ENCODE data around the gene FAM25C. TPM values are rescaled to one million over a fixed set of nuclear protein-coding genes. Genes with fewer than 3 reads are reported as not detected.
"Not testable (repeated sequence)": the region's sequence is repeated elsewhere in the genome, so short reads cannot be mapped to it uniquely, and the experiment has no call there.

FAM25C gene
- total and polyA plus RNA-seq, 7 experiments from 2014 or later = not detected

DNA sequence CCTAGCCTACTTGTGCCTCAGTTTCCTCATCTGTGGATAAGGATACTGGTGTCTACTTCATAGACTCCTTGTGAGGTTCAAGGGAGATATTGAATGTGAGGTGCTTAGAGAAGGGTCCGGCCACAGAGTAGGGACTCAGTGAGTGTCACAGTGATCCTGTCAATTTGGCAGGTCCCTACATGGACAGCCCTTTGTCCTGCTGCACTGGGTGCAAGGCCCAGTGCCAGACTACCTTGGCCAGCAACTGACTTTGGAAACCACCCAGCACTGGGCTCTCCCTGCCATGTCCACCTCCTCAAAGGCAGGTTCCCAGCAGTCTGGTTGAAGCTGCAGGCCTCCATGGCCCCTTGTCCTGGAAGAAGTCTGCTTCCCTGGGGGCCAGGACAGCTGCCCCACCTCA, 9.5 kb downstream of the FAM25C start:
- H3K27me3 Mint-ChIP-seq; H3K27ac ChIP-seq (ENCODE audit: low read depth, low read length); H3K4me3 Mint-ChIP-seq; H3K9me3 Mint-ChIP-seq; H3K4me1 ChIP-seq (ENCODE audit: control insufficient read depth in 2 of 2, insufficient read depth in 2 of 2, low read length in 2 of 2); intact Hi-C loops (cut with micrococcal nuclease); H3K36me3 ChIP-seq (ENCODE audit: control insufficient read depth in 2 of 3, insufficient read depth in 3 of 3, low read length in 3 of 3); CTCF ChIA-PET; DNase-seq; H3K36me3 Mint-ChIP-seq; POLR2A ChIA-PET; H3K4me1 Mint-ChIP-seq; H3K9me3 ChIP-seq (ENCODE audit: control insufficient read depth in 2 of 3, low read length in 3 of 3); ATAC-seq; H3K27ac Mint-ChIP-seq; H3K4me3 ChIP-seq (ENCODE audit: low read length); H3K27me3 ChIP-seq (ENCODE audit: control insufficient read depth in 2 of 2, insufficient read depth in 2 of 2, low read length in 2 of 2): not testable (repeated sequence)

DNA sequence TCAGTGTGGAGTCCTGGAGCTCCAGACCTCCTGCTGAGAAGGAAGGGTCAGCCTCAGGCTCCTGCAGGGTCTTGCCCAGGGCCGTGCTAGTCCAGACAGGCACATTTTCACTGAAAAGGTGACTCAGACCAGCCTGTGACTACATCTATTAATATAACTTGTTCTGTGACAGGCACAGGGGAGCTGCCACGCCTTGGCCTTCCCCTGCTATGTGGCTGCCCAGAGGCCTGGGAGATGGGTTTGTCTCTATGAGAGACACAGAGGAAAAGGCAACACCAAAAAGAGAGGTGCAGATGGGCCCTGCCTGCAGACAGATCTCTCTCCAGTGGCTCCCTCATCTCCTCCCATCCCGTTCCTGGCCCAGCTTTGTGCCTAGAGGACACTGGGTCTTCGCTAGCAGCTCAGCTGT, 10.0 kb downstream of the FAM25C start:
- H3K9me3 Mint-ChIP-seq; ATAC-seq; intact Hi-C loops (cut with micrococcal nuclease): not testable (repeated sequence)

DNA sequence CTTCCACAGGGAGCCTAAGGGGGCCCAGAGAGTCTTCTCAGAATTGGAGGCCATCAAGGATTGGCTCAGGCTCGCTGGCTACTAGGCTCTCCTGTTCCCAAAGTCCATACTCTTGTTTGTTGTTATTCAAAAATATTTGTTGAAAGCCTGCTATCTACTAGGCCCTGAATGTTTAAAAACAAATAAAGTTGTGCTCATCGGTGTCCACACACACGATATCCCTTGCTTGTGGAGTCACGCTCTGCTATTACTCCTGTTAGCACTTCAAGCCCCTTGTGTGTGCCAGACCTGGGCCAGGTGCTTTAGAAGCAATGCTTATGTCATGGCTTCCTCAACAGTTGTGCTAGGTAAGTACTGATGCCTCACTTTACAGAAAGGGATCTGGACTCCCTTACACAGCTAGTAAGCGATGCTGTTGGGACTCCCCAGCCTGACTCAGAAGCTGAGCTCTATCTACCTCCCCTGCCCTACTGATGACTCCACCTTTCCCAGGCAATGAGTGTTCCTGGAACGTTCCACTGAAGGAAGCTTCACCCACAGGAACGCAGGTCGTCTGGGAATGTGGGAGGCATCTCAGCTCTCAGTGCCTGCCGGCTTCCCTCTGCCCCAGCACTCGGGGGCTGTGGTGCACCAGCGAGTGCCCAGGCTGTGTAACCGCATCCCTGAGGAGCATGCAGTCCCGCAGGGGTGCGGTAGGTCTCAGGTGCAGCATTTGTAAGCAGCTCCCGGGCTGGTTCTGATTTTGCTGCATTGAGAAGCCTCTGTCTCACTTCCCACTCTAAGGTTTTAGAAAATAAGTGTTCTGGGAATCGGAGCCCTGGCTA, 10.7 kb downstream of the FAM25C start:
- H3K9me3 ChIP-seq (ENCODE audit: control insufficient read depth in 2 of 3, low read length in 3 of 3); DNase-seq; ATAC-seq; H3K27ac ChIP-seq (ENCODE audit: low read depth, low read length); CTCF ChIA-PET; H3K4me1 Mint-ChIP-seq; H3K27ac Mint-ChIP-seq; H3K9me3 Mint-ChIP-seq; H3K36me3 Mint-ChIP-seq; intact Hi-C loops (cut with micrococcal nuclease); H3K4me3 Mint-ChIP-seq; H3K36me3 ChIP-seq (ENCODE audit: control insufficient read depth in 2 of 3, insufficient read depth in 3 of 3, low read length in 3 of 3); H3K4me1 ChIP-seq (ENCODE audit: control insufficient read depth in 2 of 2, insufficient read depth in 2 of 2, low read length in 2 of 2); H3K27me3 Mint-ChIP-seq; H3K27me3 ChIP-seq (ENCODE audit: control insufficient read depth in 2 of 2, insufficient read depth in 2 of 2, low read length in 2 of 2); H3K4me3 ChIP-seq (ENCODE audit: low read length); POLR2A ChIA-PET: not testable (repeated sequence)

More for the DNA sequence above, 10.0 kb downstream of the FAM25C start:
- CTCF ChIA-PET; H3K27me3 ChIP-seq (ENCODE audit: control insufficient read depth in 2 of 2, insufficient read depth in 2 of 2, low read length in 2 of 2); H3K4me3 Mint-ChIP-seq; H3K4me1 Mint-ChIP-seq; H3K9me3 ChIP-seq (ENCODE audit: control insufficient read depth in 2 of 3, low read length in 3 of 3); H3K36me3 Mint-ChIP-seq; H3K4me3 ChIP-seq (ENCODE audit: low read length); H3K4me1 ChIP-seq (ENCODE audit: control insufficient read depth in 2 of 2, insufficient read depth in 2 of 2, low read length in 2 of 2); H3K27ac Mint-ChIP-seq; DNase-seq; H3K27ac ChIP-seq (ENCODE audit: low read depth, low read length); H3K36me3 ChIP-seq (ENCODE audit: control insufficient read depth in 2 of 3, insufficient read depth in 3 of 3, low read length in 3 of 3); H3K27me3 Mint-ChIP-seq; POLR2A ChIA-PET: not testable (repeated sequence)

DNA sequence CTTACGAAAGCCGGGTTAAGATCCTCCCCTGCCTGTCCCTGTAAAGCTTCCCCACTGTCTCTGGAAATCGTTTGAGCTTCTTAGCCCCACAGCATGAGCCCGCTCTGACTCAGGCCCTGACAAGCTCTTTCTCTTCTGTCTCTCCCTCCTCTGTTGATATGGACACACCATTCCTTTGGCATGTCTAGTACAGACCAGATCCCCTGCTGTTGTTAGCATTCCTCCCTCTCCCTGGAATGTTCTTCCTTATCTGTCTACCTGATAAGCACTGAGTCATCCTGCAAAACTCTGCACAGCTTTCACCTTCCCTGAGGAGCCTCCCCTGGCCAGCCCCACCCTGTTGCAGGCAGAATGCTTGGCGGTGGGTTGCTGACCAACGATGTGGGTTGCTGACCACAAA, 11.6 kb downstream of the FAM25C start:
- DNase-seq; H3K27me3 ChIP-seq (ENCODE audit: control insufficient read depth in 2 of 2, insufficient read depth in 2 of 2, low read length in 2 of 2); H3K9me3 Mint-ChIP-seq; H3K4me3 Mint-ChIP-seq; POLR2A ChIA-PET; H3K4me1 Mint-ChIP-seq; H3K27ac ChIP-seq (ENCODE audit: low read depth, low read length); CTCF ChIA-PET; H3K9me3 ChIP-seq (ENCODE audit: control insufficient read depth in 2 of 3, low read length in 3 of 3); H3K4me3 ChIP-seq (ENCODE audit: low read length); H3K36me3 ChIP-seq (ENCODE audit: control insufficient read depth in 2 of 3, insufficient read depth in 3 of 3, low read length in 3 of 3); H3K36me3 Mint-ChIP-seq; H3K27ac Mint-ChIP-seq; ATAC-seq; H3K27me3 Mint-ChIP-seq; H3K4me1 ChIP-seq (ENCODE audit: control insufficient read depth in 2 of 2, insufficient read depth in 2 of 2, low read length in 2 of 2); intact Hi-C loops (cut with micrococcal nuclease): not testable (repeated sequence)

DNA sequence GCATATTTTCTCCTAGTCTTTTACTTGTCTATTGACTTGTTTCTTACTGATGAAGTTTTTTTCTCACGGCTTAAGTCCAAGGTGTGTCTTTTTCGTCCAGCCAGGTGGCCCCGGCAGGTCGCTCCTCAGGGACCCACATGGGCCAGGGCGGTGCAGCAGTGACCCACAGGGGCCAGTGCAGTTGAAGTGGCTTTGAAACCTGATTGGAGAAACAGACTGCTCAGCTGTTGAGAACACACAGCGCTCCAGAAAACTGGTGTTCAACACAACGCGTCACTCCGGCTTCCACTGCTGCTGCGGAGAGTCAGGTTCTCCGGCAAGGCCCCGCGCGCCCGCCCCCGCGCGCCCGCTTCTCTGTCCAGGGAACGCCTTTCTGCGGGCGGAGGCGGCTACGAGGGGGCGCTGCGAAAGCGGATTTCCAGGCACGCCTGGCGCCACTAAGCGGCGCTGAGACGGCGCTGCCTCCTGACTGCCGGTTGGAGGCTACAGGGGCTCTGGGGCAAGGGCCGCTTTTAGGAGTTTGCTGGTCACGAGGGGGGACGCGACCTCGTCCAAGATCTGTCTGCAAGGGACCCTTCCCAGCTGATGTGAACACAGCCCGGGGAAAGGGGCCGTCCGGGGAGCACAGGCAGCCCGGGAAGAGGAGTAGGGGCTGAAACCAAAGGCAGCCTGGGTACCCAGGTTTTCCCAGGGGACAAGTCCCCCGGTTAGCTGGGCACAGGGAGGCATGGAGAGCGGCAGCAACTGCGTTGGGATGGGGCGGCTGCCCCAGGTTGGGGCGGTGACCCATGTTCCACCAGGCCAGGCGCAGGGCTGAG, 13.0 kb downstream of the FAM25C start:
- H3K27me3 ChIP-seq (ENCODE audit: control insufficient read depth in 2 of 2, insufficient read depth in 2 of 2, low read length in 2 of 2); DNase-seq; H3K36me3 ChIP-seq (ENCODE audit: control insufficient read depth in 2 of 3, insufficient read depth in 3 of 3, low read length in 3 of 3); H3K27ac Mint-ChIP-seq; H3K9me3 Mint-ChIP-seq; H3K4me1 ChIP-seq (ENCODE audit: control insufficient read depth in 2 of 2, insufficient read depth in 2 of 2, low read length in 2 of 2); CTCF ChIA-PET; H3K4me3 ChIP-seq (ENCODE audit: low read length); POLR2A ChIA-PET; intact Hi-C loops (cut with micrococcal nuclease); H3K4me1 Mint-ChIP-seq; H3K27me3 Mint-ChIP-seq; H3K27ac ChIP-seq (ENCODE audit: low read depth, low read length); H3K9me3 ChIP-seq (ENCODE audit: control insufficient read depth in 2 of 3, low read length in 3 of 3); H3K36me3 Mint-ChIP-seq: not testable (repeated sequence)
- peak; percentile 82 for ATAC-seq
- peak overlapping the region in 1 of 10 donors; percentile 42 for H3K4me3 Mint-ChIP-seq

DNA sequence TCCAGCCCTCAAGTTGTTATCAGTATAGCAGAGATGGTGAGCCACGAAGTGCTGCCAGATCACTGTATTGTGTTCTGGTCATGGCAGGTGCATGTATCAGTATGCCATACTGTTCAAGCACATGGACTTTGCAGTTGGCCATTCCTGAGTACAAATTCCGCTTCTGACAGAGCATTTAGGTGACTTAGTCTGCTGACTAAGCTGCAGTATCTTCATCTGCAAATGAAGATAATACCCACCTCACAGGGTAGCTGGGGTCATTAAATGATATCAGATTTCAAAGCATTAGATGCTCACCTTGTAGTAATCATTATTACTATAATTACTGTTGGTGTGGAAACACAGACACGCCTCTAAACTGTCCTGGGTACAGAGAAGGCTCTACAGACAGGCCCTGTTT, 24.2 kb downstream of the FAM25C start:
- H3K27ac ChIP-seq (ENCODE audit: low read depth, low read length); H3K4me3 Mint-ChIP-seq; H3K9me3 Mint-ChIP-seq; DNase-seq; POLR2A ChIA-PET; H3K4me3 ChIP-seq (ENCODE audit: low read length); H3K27ac Mint-ChIP-seq; CTCF ChIA-PET; H3K27me3 ChIP-seq (ENCODE audit: control insufficient read depth in 2 of 2, insufficient read depth in 2 of 2, low read length in 2 of 2); H3K27me3 Mint-ChIP-seq; intact Hi-C loops (cut with micrococcal nuclease); H3K4me1 ChIP-seq (ENCODE audit: control insufficient read depth in 2 of 2, insufficient read depth in 2 of 2, low read length in 2 of 2); H3K4me1 Mint-ChIP-seq; H3K36me3 ChIP-seq (ENCODE audit: control insufficient read depth in 2 of 3, insufficient read depth in 3 of 3, low read length in 3 of 3); H3K9me3 ChIP-seq (ENCODE audit: control insufficient read depth in 2 of 3, low read length in 3 of 3); H3K36me3 Mint-ChIP-seq; ATAC-seq: not testable (repeated sequence)

DNA sequence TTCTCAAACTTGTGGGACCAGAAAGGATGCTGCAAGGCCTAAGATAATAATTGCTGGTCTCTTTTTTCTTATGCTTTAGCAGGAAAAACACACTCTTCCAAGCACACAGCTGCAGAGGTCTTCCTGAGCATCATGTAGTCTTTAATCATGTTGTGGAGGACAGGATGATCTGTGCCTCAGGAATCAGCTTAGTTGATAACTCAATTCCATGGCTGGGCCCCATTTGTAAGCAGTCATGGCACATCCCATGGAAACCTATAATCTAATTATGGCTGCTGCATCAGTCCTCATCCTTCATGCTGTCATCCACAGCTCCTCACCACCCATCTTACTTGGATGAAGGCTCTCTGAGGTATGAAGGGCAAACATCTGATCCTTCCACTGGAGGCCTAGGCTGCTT, 26.5 kb downstream of the FAM25C start:
- CTCF ChIA-PET; ATAC-seq; H3K4me3 Mint-ChIP-seq; H3K4me1 Mint-ChIP-seq; intact Hi-C loops (cut with micrococcal nuclease); H3K4me1 ChIP-seq (ENCODE audit: control insufficient read depth in 2 of 2, insufficient read depth in 2 of 2, low read length in 2 of 2); H3K27ac Mint-ChIP-seq; H3K36me3 ChIP-seq (ENCODE audit: control insufficient read depth in 2 of 3, insufficient read depth in 3 of 3, low read length in 3 of 3); H3K27me3 Mint-ChIP-seq; H3K4me3 ChIP-seq (ENCODE audit: low read length); H3K36me3 Mint-ChIP-seq; H3K27ac ChIP-seq (ENCODE audit: low read depth, low read length); H3K9me3 Mint-ChIP-seq; POLR2A ChIA-PET; DNase-seq; H3K9me3 ChIP-seq (ENCODE audit: control insufficient read depth in 2 of 3, low read length in 3 of 3); H3K27me3 ChIP-seq (ENCODE audit: control insufficient read depth in 2 of 2, insufficient read depth in 2 of 2, low read length in 2 of 2): not testable (repeated sequence)
